ENCODE data around the gene NTN1. TPM values are rescaled to one million over a fixed set of nuclear protein-coding genes. Genes with fewer than 3 reads are reported as not detected.
"Not testable (repeated sequence)": the region's sequence is repeated elsewhere in the genome, so short reads cannot be mapped to it uniquely, and the experiment has no call there.

NTN1 gene
- total RNA-seq, 1 donor from 2014 or later, result 2.5 TPM

DNA sequence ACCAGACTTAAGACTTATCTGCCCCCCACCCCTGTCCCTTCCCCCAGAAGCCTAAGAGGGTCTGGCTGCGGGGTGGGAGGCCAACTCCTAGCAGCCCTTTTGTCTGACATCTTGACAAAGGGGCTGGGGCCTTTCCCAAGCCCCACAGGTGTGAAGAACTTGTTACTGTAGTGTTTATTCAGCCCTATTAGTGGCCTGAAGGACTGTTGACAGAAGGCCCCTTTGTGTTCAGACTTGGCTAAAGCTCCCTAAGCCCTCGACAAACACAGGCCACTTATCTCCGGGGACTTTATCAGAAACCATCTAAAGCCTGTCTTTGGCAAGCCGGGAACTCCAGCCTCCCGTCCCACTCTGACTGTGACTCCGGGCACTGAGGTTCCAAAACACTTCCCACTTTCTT lies 129.8 kb downstream of the NTN1 start:
- peaks cover 48% of the 10 kb centered on the region for H3K27me3 Mint-ChIP-seq (ENCODE audit: low read depth)
- TF ChIP-seq, protein P1, sequence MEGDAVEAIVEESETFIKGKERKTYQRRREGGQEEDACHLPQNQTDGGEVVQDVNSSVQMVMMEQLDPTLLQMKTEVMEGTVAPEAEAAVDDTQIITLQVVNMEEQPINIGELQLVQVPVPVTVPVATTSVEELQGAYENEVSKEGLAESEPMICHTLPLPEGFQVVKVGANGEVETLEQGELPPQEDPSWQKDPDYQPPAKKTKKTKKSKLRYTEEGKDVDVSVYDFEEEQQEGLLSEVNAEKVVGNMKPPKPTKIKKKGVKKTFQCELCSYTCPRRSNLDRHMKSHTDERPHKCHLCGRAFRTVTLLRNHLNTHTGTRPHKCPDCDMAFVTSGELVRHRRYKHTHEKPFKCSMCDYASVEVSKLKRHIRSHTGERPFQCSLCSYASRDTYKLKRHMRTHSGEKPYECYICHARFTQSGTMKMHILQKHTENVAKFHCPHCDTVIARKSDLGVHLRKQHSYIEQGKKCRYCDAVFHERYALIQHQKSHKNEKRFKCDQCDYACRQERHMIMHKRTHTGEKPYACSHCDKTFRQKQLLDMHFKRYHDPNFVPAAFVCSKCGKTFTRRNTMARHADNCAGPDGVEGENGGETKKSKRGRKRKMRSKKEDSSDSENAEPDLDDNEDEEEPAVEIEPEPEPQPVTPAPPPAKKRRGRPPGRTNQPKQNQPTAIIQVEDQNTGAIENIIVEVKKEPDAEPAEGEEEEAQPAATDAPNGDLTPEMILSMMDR (IDR thresholded peaks at IDR 0.05; ENCODE audit: unreplicated experiment), result no peak
- no peak for DNase-seq (ENCODE audit: low spot score in 2 of 2, unreplicated experiment in 2 of 2)

DNA sequence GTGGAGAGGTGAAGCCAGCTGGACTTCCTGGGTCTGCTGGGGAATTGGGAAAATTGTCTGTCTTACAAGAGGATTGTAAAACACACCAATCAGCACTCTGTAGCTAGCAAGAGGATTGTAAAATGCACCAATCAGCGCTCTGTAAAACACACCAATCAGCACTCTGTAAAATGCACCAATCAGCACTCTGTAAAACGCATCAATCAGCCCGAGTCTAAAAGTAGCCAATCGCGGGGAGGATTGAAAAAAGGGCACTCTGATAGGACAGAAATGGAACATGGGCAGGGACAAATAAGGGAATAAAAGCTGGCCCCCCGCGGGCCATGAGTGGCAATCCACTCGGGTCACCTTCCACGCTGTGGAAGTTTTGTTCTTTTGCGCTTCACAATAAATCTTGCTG lies 130.4 kb downstream of the NTN1 start:
- peaks cover 10% of the 10 kb centered on the region for H3K4me1 Mint-ChIP-seq
- not testable (repeated sequence) for H3K4me3 Mint-ChIP-seq; H3K36me3 Mint-ChIP-seq; H3K27ac Mint-ChIP-seq; H3K9me3 Mint-ChIP-seq; DNase-seq (ENCODE audit: low spot score in 2 of 2, unreplicated experiment in 2 of 2)
- peaks cover 48% of the 10 kb centered on the region for H3K27me3 Mint-ChIP-seq (ENCODE audit: low read depth)

More for the DNA sequence above, 129.8 kb downstream of the NTN1 start:
- H3K9me3 Mint-ChIP-seq, result no peaks in the 10 kb centered on the region
- no peak overlapping the region for H3K27ac Mint-ChIP-seq
- peaks cover 2% of the 10 kb centered on the region for H3K36me3 Mint-ChIP-seq
- peaks cover 10% of the 10 kb centered on the region for H3K4me1 Mint-ChIP-seq
- no peak overlapping the region for H3K4me3 Mint-ChIP-seq

DNA sequence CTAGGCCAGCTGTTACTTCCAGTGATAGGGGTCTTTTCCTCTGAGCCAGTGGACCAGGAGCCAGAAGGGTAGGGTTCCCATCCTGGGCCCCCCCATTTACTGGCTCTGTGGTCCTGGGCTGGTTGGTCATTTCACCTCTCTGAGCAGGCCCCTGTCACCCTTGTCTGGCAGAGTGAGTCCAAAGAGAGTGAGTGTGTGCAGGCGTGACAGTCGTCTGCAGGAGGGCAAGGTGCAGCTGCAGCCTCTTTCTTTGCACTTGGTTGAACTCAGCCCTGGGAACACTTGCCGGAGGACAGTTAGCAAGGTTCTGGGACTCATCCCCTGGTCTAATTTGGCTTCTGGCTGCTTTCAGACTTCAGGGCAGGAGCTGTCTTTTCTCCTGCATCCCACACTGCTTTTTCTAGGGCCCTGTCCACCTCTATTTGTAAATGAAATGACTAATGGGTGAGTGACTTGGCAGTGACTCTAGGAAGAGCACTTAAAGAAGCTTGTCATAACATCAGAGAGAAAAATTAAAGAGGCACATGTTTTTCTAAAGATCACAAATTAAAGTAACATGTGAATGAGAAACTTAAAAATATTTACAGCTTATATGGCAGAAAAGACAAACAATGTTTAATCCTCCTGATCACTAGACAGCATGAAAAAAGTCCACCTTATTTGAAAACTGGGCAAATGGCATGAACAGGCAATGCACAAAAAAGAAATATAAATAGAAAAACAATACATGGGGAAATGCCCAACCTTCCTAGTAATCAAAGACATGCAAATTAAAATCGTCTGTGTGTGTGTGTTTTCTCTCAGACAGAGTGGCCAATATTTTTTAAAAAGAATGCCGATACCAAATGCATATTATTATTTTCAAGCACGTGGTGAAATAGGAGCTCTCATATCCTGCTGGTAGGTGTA lies 137.5 kb downstream of the NTN1 start:
- H3K4me3 Mint-ChIP-seq, result no peak overlapping the region
- H3K36me3 Mint-ChIP-seq, result peaks cover 2% of the 10 kb centered on the region
- DNase-seq (ENCODE audit: low spot score in 2 of 2, unreplicated experiment in 2 of 2), result no peak
- TF ChIP-seq, protein P1 (IDR thresholded peaks at IDR 0.05; ENCODE audit: unreplicated experiment), result no peak
- peaks cover 9% of the 10 kb centered on the region for H3K27me3 Mint-ChIP-seq (ENCODE audit: low read depth)
- no peak overlapping the region for H3K27ac Mint-ChIP-seq
- H3K9me3 Mint-ChIP-seq, result peaks cover 6% of the 10 kb centered on the region
- H3K4me1 Mint-ChIP-seq, result peaks cover 6% of the 10 kb centered on the region

DNA sequence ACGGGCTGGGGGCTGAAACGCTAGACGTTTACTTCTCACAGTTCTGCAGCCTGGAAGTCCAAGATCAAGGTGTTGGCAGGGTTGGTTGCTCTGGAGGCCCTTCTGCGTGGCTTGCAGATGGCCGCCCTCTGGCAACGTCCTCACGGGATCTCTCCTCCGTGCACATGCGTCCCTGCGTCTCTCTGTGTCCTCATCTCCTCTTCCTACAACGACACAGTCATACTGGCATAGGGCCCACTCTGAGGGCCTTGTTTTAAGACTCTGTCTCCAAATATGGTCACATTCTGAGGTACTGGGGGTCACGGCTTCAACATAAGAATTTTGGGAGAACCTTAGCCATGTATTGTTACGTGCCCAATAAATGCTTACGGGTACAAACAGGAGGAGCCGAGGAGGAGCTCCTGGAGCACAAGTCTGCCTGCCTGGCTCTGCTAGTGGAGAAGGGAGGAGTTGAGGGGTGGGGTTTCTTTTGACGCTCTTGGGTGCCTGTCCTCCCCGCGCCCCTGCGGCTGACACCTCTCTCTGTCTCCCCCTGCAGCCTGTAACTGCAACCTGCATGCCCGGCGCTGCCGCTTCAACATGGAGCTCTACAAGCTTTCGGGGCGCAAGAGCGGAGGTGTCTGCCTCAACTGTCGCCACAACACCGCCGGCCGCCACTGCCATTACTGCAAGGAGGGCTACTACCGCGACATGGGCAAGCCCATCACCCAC lies 141.1 kb downstream of the NTN1 start:
- H3K27me3 Mint-ChIP-seq (ENCODE audit: low read depth), result peaks cover 2% of the 10 kb centered on the region
- peak in 1 of 2 experiments; percentile 51 for DNase-seq (ENCODE audit: low spot score in 2 of 2, unreplicated experiment in 2 of 2)
- H3K4me3 Mint-ChIP-seq, result peak overlapping the region; percentile 63
- H3K27ac Mint-ChIP-seq, result no peak overlapping the region
- H3K9me3 Mint-ChIP-seq, result peaks cover 6% of the 10 kb centered on the region
- TF ChIP-seq, protein P1 (IDR thresholded peaks at IDR 0.05; ENCODE audit: unreplicated experiment), result no peak
- peaks cover 2% of the 10 kb centered on the region for H3K36me3 Mint-ChIP-seq
- H3K4me1 Mint-ChIP-seq, result peaks cover 6% of the 10 kb centered on the region

DNA sequence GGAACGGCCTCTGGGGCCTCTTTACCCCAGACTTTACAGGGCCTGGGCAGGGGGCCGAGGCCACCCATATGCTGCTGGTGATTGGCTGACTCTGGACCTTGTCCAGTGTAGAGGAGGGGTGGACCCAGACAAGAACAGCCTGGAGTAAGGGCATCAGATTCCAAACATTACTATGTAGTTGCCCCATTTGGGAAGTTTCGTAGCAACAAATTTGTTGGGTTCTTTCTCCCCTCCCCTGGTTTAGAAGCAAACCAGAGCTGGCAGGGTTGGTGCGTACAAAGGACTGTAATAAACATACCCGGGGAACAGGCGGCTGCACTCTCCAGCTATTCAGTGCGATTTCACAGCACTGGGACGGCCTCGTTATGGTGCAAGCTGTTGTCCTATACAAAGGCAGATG lies 145.5 kb downstream of the NTN1 start:
- Mint-ChIP-seq H3K36me3 (no peaks in the 10 kb centered on the region), H3K27ac (no peak overlapping the region), H3K27me3 (ENCODE audit: low read depth) (peaks cover 14% of the 10 kb centered on the region), H3K4me1 (peaks cover 8% of the 10 kb centered on the region), H3K9me3 (no peaks in the 10 kb centered on the region), H3K4me3 (no peak overlapping the region)
- TF ChIP-seq, protein P1 (IDR thresholded peaks at IDR 0.05; ENCODE audit: unreplicated experiment), result no peak
- DNase-seq (ENCODE audit: low spot score in 2 of 2, unreplicated experiment in 2 of 2), result no peak

DNA sequence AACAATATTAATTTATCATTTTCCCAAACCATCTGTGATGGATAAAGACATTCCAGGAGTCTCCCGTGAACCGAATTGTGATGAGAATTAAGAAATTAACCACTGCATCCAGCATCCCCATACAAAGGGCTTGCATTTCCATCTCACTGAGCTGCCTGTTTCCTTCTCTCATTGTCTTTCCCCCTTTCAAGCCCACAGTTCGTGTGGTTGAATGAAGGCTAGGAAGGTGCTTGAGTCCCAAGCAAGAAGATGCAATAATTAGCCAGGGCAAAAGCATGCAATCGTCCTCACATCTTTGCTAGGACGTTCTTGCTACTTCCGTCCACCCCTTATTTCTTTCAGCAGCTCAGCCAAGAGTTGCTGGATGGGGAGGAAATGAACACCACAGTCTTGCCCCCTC lies 146.1 kb downstream of the NTN1 start:
- no peaks in the 10 kb centered on the region for H3K36me3 Mint-ChIP-seq
- peaks cover 14% of the 10 kb centered on the region for H3K27me3 Mint-ChIP-seq (ENCODE audit: low read depth)
- H3K4me3 Mint-ChIP-seq, result no peak overlapping the region
- DNase-seq (ENCODE audit: low spot score in 2 of 2, unreplicated experiment in 2 of 2), result no peak
- TF ChIP-seq, protein P1 (IDR thresholded peaks at IDR 0.05; ENCODE audit: unreplicated experiment), result no peak
- no peak overlapping the region for H3K27ac Mint-ChIP-seq
- no peaks in the 10 kb centered on the region for H3K9me3 Mint-ChIP-seq
- H3K4me1 Mint-ChIP-seq, result peaks cover 8% of the 10 kb centered on the region
